ENCODE measurements around the gene ASB15.
"Not testable (repeated sequence)": the region's sequence is repeated elsewhere in the genome, so short reads cannot be mapped to it uniquely, and the experiment has no call there.

Gene ASB15

GRCh38 chr7:123601530-123601929 is at the start of gene ASB15:
Gene ASB15 (plus strand): TSS chr7:123601821. CDS start chr7:123614503, 12,682 bp downstream.
- no peak for DNase-seq
- H3K4me3 ChIP-seq (ENCODE audit: low read depth, low read length) = no peak within 1 kb of the TSS
- H3K9me3 ChIP-seq (ENCODE audit: severe bottlenecking) = no peaks in the 10 kb centered on the region
- H3K36me3 ChIP-seq = no peaks in the 10 kb centered on the region
- TF ChIP-seq CTCF (IDR thresholded peaks at IDR 0.05; ENCODE audit: low read depth, low read length) = no peak
- no peak within 1 kb of the TSS for H3K27ac ChIP-seq
- H3K27me3 ChIP-seq (ENCODE audit: insufficient read depth, low read depth, severe bottlenecking) = no peaks in the 10 kb centered on the region

GRCh38 chr7:123552134-123552533 is 49.5 kb upstream of the ASB15 start:
- not testable (repeated sequence) for H3K27ac ChIP-seq; DNase-seq; H3K9me3 ChIP-seq (ENCODE audit: severe bottlenecking); H3K4me3 ChIP-seq (ENCODE audit: low read depth, low read length); H3K27me3 ChIP-seq (ENCODE audit: insufficient read depth, low read depth, severe bottlenecking)
- H3K36me3 ChIP-seq = peaks cover 60% of the 10 kb centered on the region

GRCh38 chr7:123552641-123553040 is 49.0 kb upstream of the ASB15 start:
- H3K9me3 ChIP-seq (ENCODE audit: severe bottlenecking) = no peaks in the 10 kb centered on the region
- H3K4me3 ChIP-seq (ENCODE audit: low read depth, low read length) = no peak overlapping the region
- DNase-seq = no peak
- no peak overlapping the region for H3K27ac ChIP-seq
- H3K27me3 ChIP-seq (ENCODE audit: insufficient read depth, low read depth, severe bottlenecking) = no peaks in the 10 kb centered on the region
- no peak for TF ChIP-seq CTCF (IDR thresholded peaks at IDR 0.05; ENCODE audit: low read depth, low read length)
- H3K36me3 ChIP-seq = peaks cover 63% of the 10 kb centered on the region

- Histone ChIP-seq H3K36me3 (peaks cover 61% of the 10 kb centered on the region), H3K27me3 (ENCODE audit: insufficient read depth, low read depth, severe bottlenecking) (no peaks in the 10 kb centered on the region), H3K4me3 (ENCODE audit: low read depth, low read length) (no peak overlapping the region), H3K9me3 (ENCODE audit: severe bottlenecking) (no peaks in the 10 kb centered on the region), H3K27ac (no peak overlapping the region)
- DNase-seq = no peak
- no peak for TF ChIP-seq CTCF (IDR thresholded peaks at IDR 0.05; ENCODE audit: low read depth, low read length)
These were observed 48.5 kb upstream of the ASB15 start for GRCh38 chr7:123553159-123553558.

- H3K27ac ChIP-seq = no peak overlapping the region
- no peak for DNase-seq
- no peak overlapping the region for H3K4me3 ChIP-seq (ENCODE audit: low read depth, low read length)
- TF ChIP-seq CTCF (IDR thresholded peaks at IDR 0.05; ENCODE audit: low read depth, low read length) = no peak
- H3K9me3 ChIP-seq (ENCODE audit: severe bottlenecking) = no peaks in the 10 kb centered on the region
- peaks cover 42% of the 10 kb centered on the region for H3K36me3 ChIP-seq
- no peaks in the 10 kb centered on the region for H3K27me3 ChIP-seq (ENCODE audit: insufficient read depth, low read depth, severe bottlenecking)
These were observed 46.1 kb upstream of the ASB15 start for GRCh38 chr7:123555484-123555883.

GRCh38 chr7:123557016-123557397 is 44.6 kb upstream of the ASB15 start:
- Histone ChIP-seq H3K9me3 (ENCODE audit: severe bottlenecking) (no peaks in the 10 kb centered on the region), H3K4me3 (ENCODE audit: low read depth, low read length) (peak overlapping the region; percentile 89), H3K27ac (peak overlapping the region; percentile 87), H3K36me3 (peaks cover 37% of the 10 kb centered on the region), H3K27me3 (ENCODE audit: insufficient read depth, low read depth, severe bottlenecking) (no peaks in the 10 kb centered on the region)
- no peak for TF ChIP-seq CTCF (IDR thresholded peaks at IDR 0.05; ENCODE audit: low read depth, low read length)
- no peak for DNase-seq

Data from WERI-Rb-1 (cell line).